ENCODE measurements around the gene NAPSA. TPM values are rescaled to one million over a fixed set of nuclear protein-coding genes. Genes with fewer than 3 reads are reported as not detected.

Gene NAPSA
- polyA plus RNA-seq, 3 donors from 2014 or later: 0.50 to 2.2 TPM; not detected in 1

GRCh38 chr19:50380751-50381151, 15.3 kb upstream of the NAPSA start:
- Mint-ChIP-seq H3K9me3 (peaks cover 0 to 1% (median 0%) of the 10 kb centered on the region in 6 donors), H3K36me3 (peaks cover 8 to 22% (median 18%) of the 10 kb centered on the region in 3 donors), H3K27me3 (ENCODE audit: low read depth in 3 of 3) (peaks cover 23 to 27% (median 24%) of the 10 kb centered on the region in 3 donors), H3K27ac (peak overlapping the region in 1 of 6 donors; percentile 28), H3K4me1 (peaks cover 37 to 50% of the 10 kb centered on the region in 2 donors), H3K4me3 (no peak overlapping the region)
- no peak for DNase-seq

GRCh38 chr19:50380137-50380536, 14.7 kb upstream of the NAPSA start:
- Mint-ChIP-seq H3K27me3 (ENCODE audit: low read depth in 3 of 3) (peaks cover 23 to 27% (median 24%) of the 10 kb centered on the region in 3 donors), H3K9me3 (peaks cover 0 to 1% (median 0%) of the 10 kb centered on the region in 6 donors), H3K4me1 (peaks cover 34 to 49% of the 10 kb centered on the region in 2 donors), H3K36me3 (peaks cover 8 to 22% (median 18%) of the 10 kb centered on the region in 3 donors), H3K4me3 (no peak overlapping the region), H3K27ac (peak overlapping the region in 1 of 6 donors; percentile 45)
- DNase-seq: no peak

GRCh38 chr19:50379602-50380001, 14.2 kb upstream of the NAPSA start:
- no peak overlapping the region for H3K4me3 Mint-ChIP-seq
- H3K4me1 Mint-ChIP-seq: peaks cover 29 to 43% of the 10 kb centered on the region in 2 donors

GRCh38 chr19:50378863-50379236, 13.4 kb upstream of the NAPSA start:
- Mint-ChIP-seq H3K27ac (no peak overlapping the region), H3K27me3 (ENCODE audit: low read depth in 3 of 3) (peaks cover 16 to 21% (median 19%) of the 10 kb centered on the region in 3 donors), H3K4me1 (peaks cover 24 to 36% of the 10 kb centered on the region in 2 donors), H3K9me3 (peaks cover 0 to 1% (median 0%) of the 10 kb centered on the region in 6 donors), H3K4me3 (no peak overlapping the region), H3K36me3 (peaks cover 8 to 22% (median 18%) of the 10 kb centered on the region in 3 donors)
- no peak for DNase-seq

More at GRCh38 chr19:50379602-50380001, 14.2 kb upstream of the NAPSA start:
- H3K27ac Mint-ChIP-seq: peak overlapping the region in 1 of 6 donors; percentile 34
- peaks cover 0 to 1% (median 0%) of the 10 kb centered on the region in 6 donors for H3K9me3 Mint-ChIP-seq
- peaks cover 8 to 22% (median 18%) of the 10 kb centered on the region in 3 donors for H3K36me3 Mint-ChIP-seq
- H3K27me3 Mint-ChIP-seq (ENCODE audit: low read depth in 3 of 3): peaks cover 22 to 28% (median 24%) of the 10 kb centered on the region in 3 donors
- DNase-seq: no peak

GRCh38 chr19:50378169-50378862, 12.9 kb upstream of the NAPSA start:
- Mint-ChIP-seq H3K4me3 (peak overlapping the region in 3 of 5 donors; percentile 16 to 47 (median 30)), H3K36me3 (peaks cover 8 to 22% (median 18%) of the 10 kb centered on the region in 3 donors), H3K4me1 (peaks cover 19 to 31% of the 10 kb centered on the region in 2 donors), H3K9me3 (peaks cover 0 to 1% (median 0%) of the 10 kb centered on the region in 6 donors), H3K27me3 (ENCODE audit: low read depth in 3 of 3) (peaks cover 11 to 16% (median 13%) of the 10 kb centered on the region in 3 donors), H3K27ac (peak overlapping the region in 4 of 6 donors; percentile 57 to 99 (median 94))
- no peak for DNase-seq

GRCh38 chr19:50377517-50377916, 12.1 kb upstream of the NAPSA start:
- peaks cover 8 to 22% (median 18%) of the 10 kb centered on the region in 3 donors for H3K36me3 Mint-ChIP-seq

GRCh38 chr19:50377051-50377461, 11.6 kb upstream of the NAPSA start:
- peak in 2 of 3 donors; percentile 40 to 48 for DNase-seq
- Mint-ChIP-seq H3K36me3 (peaks cover 8 to 22% (median 18%) of the 10 kb centered on the region in 3 donors), H3K9me3 (peaks cover 0 to 1% (median 0%) of the 10 kb centered on the region in 6 donors), H3K4me3 (peak overlapping the region; percentile 51 to 100 (median 99)), H3K4me1 (peaks cover 17 to 27% of the 10 kb centered on the region in 2 donors), H3K27me3 (ENCODE audit: low read depth in 3 of 3) (peaks cover 8 to 13% (median 11%) of the 10 kb centered on the region in 3 donors), H3K27ac (peak overlapping the region; percentile 72 to 100 (median 99))

More at GRCh38 chr19:50377517-50377916, 12.1 kb upstream of the NAPSA start:
- Mint-ChIP-seq H3K4me3 (peak overlapping the region in 4 of 5 donors; percentile 51 to 100 (median 79)), H3K27ac (peak overlapping the region; percentile 72 to 100 (median 99)), H3K9me3 (peaks cover 0 to 1% (median 0%) of the 10 kb centered on the region in 6 donors), H3K27me3 (ENCODE audit: low read depth in 3 of 3) (peaks cover 8 to 13% (median 11%) of the 10 kb centered on the region in 3 donors), H3K4me1 (peaks cover 17 to 27% of the 10 kb centered on the region in 2 donors)
- DNase-seq: no peak

- Mint-ChIP-seq H3K9me3 (peaks cover 0 to 1% (median 0%) of the 10 kb centered on the region in 6 donors), H3K4me3 (peak within 1 kb of the TSS; percentile 95 to 100 (median 99)), H3K36me3 (peaks cover 8 to 21% (median 18%) of the 10 kb centered on the region in 3 donors), H3K4me1 (peaks cover 17 to 27% of the 10 kb centered on the region in 2 donors), H3K27ac (peak within 1 kb of the TSS; percentile 98 to 100 (median 100)), H3K27me3 (ENCODE audit: low read depth in 3 of 3) (peaks cover 8 to 13% (median 9%) of the 10 kb centered on the region in 3 donors)
- DNase-seq: peak; percentile 95 to 97 (median 97)
Measured at GRCh38 chr19:50376166-50377050, 11.0 kb upstream of the NAPSA start, which contains the start of gene NR1H2. Gene NR1H2, plus strand, starts transcription at chr19:50376457. Its CDS starts 1,149 bp downstream, at chr19:50377606.

GRCh38 chr19:50371914-50372475, 6.6 kb upstream of the NAPSA start:
- H3K27me3 Mint-ChIP-seq (ENCODE audit: low read depth in 3 of 3): peaks cover 8 to 14% (median 10%) of the 10 kb centered on the region in 3 donors
- DNase-seq: no peak
- no peak overlapping the region for H3K27ac Mint-ChIP-seq
- H3K36me3 Mint-ChIP-seq: no peaks in the 10 kb centered on the region
- H3K4me1 Mint-ChIP-seq: peaks cover 20 to 23% of the 10 kb centered on the region in 2 donors
- no peak overlapping the region for H3K4me3 Mint-ChIP-seq
- H3K9me3 Mint-ChIP-seq: peaks cover 0 to under 1% (median 0%) of the 10 kb centered on the region in 6 donors

- Mint-ChIP-seq H3K36me3 (no peaks in the 10 kb centered on the region), H3K4me1 (peaks cover 22 to 28% of the 10 kb centered on the region in 2 donors), H3K27me3 (ENCODE audit: low read depth in 3 of 3) (peaks cover 2 to 9% (median 7%) of the 10 kb centered on the region in 3 donors), H3K4me3 (peak overlapping the region; percentile 88 to 95 (median 93)), H3K27ac (peak overlapping the region; percentile 71 to 93 (median 86)), H3K9me3 (no peaks in the 10 kb centered on the region)
- peak; percentile 74 to 78 (median 75) for DNase-seq
Measured at GRCh38 chr19:50368649-50369570, 3.5 kb upstream of the NAPSA start.

- Mint-ChIP-seq H3K4me1 (peaks cover 8 to 40% of the 10 kb centered on the region in 2 donors), H3K9me3 (peaks cover 0 to 2% (median 0%) of the 10 kb centered on the region in 6 donors), H3K36me3 (no peaks in the 10 kb centered on the region), H3K27me3 (ENCODE audit: low read depth in 3 of 3) (peaks cover 10 to 16% (median 16%) of the 10 kb centered on the region in 3 donors), H3K4me3 (peak overlapping the region in 2 of 5 donors; percentile 51 to 62), H3K27ac (peak overlapping the region in 2 of 6 donors; percentile 48 to 60)
- DNase-seq: no peak
Measured at GRCh38 chr19:50362656-50363424, 2.6 kb downstream of the NAPSA start.
